Hypothalamus (tissue), 51 donors: ENCODE results near the gene CYP27B1.
"Not testable (repeated sequence)": the region's sequence is repeated elsewhere in the genome, so short reads cannot be mapped to it uniquely, and the experiment has no call there.

Source experiments
- DNase-seq, 51 donors: peaks; one replicate each; lab custom pipeline; 2025; lab: John Stamatoyannopoulos, UW

CYP27B1 gene

DNA sequence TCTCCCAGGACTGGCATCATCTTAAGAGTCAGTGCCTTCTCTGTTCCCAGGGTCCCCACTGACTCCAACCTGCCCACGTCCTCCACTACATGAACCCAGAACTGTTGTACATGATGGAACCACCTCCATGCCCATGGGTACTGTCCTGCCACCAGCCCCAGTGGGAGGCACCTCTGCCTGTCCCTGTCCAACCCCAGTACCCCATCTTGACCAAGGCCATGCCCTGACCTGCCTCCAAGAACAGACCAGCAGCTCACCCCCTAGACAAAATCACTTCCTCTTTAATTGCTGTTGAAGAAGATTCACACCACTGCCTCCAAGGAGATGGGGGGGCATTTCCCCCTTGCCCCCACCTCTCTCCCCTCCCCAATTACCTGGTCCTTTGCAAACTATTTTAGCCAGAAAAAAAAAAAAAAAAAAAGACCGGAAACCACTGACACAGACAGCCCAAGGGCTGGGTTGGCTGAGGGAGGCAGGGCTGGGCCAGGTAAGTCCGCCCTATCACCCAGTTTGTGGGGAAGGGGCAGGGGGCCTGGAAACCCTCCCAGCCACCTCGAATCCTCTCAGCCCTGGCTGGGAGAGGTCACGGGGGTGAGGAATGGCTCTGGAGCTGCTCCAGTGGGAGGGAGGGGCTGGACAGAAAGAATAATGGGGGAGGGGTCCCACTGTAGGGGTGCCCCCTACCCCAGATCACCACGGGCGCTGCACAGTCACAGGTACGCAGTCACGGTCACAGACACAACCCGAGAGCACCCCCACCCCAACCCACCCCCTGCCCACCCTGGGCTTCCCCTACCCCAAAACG is 41.7 kb downstream of the CYP27B1 start:
- no peak for DNase-seq

- no peak for DNase-seq
These were observed 42.6 kb downstream of the CYP27B1 start for GRCh38 chr12:57724003-57724935.

DNA sequence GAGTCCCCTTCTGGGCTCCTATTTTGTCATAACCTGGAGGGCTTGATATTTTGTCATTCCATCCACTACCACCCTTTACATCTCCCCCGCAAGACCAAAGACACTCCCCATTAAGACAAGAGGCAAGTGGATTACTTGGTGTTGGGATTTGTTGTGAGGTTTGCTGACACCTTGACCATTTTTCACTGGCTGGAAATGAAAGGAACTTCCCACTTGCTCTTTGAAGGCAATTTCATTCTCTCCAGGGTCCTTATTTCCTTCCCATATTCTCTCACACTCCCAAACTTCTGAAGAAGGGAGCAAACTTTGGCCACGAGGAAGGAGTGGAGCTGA is 43.3 kb downstream of the CYP27B1 start:
- no peak for DNase-seq

DNA sequence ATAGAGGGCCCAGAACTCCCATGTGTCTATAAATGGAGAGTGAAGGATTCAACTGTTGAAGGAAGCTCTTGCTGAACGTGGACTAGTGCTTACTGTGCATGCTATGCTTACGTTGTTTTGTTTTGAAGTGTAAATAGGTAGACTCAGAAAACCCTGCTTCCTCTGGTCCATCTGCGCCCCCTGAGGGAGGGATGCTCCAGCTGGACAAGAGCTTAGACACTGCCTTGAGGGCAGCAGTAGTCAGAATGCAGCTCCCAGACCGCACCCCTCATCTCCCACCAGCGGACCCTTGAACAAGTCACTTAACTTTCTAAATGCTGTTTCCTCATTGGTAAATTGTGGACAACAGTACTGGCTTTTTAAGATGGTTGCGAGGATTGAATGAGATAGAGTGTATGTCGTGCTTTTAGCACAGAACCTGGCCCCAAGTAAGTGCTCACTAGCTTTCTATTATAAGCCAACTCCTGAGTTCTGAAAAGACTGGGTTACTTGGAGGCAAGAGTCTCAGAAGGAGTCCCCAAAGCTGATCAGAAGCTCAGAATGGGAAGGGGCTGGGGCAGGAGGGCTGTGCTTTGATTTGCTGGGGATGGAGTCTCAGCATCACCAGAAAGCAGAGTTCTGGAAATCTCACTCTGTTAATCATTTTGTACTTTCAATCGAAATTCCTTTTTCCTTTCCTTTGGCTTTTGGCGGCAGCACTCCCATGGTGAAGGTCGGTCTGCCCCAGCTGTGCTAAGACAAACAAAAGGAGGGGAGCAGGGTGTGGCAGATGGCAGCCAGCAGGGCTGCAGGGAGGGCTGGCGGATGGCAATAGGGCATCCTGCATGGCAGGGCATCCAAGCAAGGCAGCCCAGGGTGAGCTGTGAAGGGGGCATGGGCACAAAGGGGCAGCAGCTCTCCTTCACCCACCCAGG is 43.9 kb downstream of the CYP27B1 start:
- DNase-seq: no peak

GRCh38 chr12:57721846-57722608 is 44.9 kb downstream of the CYP27B1 start:
- not testable (repeated sequence) for DNase-seq

- DNase-seq: no peak
These were observed 46.0 kb downstream of the CYP27B1 start for GRCh38 chr12:57720606-57721595.

GRCh38 chr12:57719777-57720605 is 46.9 kb downstream of the CYP27B1 start:
- DNase-seq: no peak

DNA sequence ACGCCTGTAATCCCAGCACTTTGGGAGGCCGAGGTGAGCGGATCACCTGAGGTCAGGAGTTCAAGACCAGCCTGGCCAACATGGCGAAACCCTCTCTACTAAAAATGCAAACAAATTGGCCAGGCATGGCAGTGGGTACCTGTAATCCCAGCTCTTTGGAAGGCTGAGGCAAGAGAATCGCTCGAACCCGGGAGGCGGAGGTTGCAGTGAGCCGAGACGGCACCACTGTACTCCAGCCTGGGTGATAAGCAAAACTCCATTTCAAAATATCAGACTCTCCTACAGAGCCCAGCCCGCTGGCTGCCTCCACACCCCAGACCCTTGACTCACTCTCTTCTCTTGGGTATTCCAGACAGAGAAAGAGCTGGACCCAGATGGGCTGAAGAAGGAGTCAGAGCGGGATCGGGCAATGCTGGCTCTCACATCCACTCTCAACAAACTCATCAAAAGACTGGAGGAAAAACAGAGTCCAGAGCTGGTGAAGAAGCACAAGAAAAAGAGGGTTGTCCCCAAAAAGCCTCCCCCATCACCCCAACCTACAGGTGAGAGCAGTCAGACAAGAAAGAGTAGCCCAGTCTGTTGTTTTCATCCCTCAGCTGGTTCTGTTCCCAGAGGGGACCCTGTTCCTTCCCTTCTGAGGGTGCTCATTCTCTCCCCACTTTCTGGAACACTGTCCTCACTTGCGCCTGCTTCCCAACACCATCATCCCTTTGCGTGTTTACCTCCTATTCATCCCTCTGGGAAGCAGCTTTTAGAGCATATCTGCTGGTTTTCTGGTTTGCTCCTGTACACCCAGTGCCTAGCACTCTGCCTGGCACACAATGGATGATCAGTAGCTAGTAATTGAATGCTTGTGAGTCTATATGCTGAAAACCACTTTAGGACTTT is 48.0 kb downstream of the CYP27B1 start:
- no peak for DNase-seq

GRCh38 chr12:57717846-57718640 is 48.8 kb downstream of the CYP27B1 start:
- no peak for DNase-seq

GRCh38 chr12:57717131-57717530 is 49.7 kb downstream of the CYP27B1 start:
- DNase-seq: no peak

GRCh38 chr12:57716305-57716704 is 50.6 kb downstream of the CYP27B1 start:
- no peak for DNase-seq

GRCh38 chr12:57715786-57716185 is 51.1 kb downstream of the CYP27B1 start:
- no peak for DNase-seq

DNA sequence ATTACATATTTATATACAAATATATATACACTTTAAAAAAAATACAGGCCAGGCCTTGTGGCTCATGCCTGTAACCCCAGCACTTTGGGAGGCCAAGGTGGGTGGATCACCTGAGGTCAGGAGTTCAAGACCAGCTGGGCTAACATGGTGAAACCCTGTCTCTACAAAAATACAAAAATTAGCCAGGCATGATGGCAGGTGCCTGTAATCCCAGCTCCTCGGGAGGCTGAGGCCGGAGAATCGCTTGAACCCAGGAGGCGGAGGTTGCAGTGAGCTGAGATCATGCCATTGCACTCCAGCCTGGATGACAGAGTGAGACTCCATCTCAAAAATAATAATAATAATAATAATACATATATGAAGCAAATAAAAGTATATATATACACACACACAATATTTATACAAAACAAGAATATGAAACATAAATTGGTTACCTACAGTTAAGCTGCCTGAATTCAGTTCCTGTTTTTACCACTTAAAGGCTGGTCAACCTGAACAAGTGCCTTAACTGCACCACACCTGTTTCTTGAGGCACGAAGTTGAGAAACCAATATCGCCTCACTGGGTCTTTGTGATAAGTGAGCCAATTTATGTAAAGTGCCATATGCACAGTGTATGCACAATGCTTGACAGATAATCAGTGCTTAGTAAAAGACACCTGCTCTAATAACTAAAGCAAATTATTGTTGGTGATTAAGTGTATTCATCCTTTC is 51.7 kb downstream of the CYP27B1 start:
- not testable (repeated sequence) for DNase-seq

- DNase-seq: no peak
These were observed 53.7 kb downstream of the CYP27B1 start for GRCh38 chr12:57713209-57713608.

DNA sequence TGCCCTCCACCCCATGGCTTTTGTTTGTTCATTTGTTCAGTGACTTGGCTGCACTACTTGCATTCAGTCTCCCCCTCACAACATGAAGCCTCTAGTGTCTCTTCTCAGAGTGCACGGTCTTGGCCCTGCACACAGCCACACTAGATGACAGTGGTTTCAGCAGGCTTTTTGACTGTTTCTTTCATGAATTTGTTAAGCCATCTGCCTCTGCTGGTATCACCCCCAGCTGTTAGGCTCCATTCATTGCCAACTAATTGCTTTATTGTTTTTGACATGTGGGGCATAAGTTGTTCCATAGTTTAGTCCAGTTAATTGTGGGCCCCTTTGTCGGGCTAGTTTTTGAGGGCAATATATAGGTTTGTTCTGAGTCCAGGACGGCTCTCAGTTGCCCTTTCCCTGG is 54.2 kb downstream of the CYP27B1 start:
- DNase-seq: peak in 1 of 51 donors; percentile 1
